Smooth muscle cell of the coronary artery (primary cell): ENCODE measurements around the gene ZBTB20. TPM values are rescaled to one million over a fixed set of nuclear protein-coding genes. Genes with fewer than 3 reads are reported as not detected.

Experiments used
- total RNA-seq: library from RNA; depleted of rRNA; stranded (reverse); fragments of >200 nt; gene quantifications from 2 replicates; pipeline ENCODE4 v1.2.3, GENCODE V29; 2014; ENCODE audit warnings: low replicate concordance

Gene ZBTB20
- 12.2 and 18.6 TPM in 2 replicates for total RNA-seq

DNA sequence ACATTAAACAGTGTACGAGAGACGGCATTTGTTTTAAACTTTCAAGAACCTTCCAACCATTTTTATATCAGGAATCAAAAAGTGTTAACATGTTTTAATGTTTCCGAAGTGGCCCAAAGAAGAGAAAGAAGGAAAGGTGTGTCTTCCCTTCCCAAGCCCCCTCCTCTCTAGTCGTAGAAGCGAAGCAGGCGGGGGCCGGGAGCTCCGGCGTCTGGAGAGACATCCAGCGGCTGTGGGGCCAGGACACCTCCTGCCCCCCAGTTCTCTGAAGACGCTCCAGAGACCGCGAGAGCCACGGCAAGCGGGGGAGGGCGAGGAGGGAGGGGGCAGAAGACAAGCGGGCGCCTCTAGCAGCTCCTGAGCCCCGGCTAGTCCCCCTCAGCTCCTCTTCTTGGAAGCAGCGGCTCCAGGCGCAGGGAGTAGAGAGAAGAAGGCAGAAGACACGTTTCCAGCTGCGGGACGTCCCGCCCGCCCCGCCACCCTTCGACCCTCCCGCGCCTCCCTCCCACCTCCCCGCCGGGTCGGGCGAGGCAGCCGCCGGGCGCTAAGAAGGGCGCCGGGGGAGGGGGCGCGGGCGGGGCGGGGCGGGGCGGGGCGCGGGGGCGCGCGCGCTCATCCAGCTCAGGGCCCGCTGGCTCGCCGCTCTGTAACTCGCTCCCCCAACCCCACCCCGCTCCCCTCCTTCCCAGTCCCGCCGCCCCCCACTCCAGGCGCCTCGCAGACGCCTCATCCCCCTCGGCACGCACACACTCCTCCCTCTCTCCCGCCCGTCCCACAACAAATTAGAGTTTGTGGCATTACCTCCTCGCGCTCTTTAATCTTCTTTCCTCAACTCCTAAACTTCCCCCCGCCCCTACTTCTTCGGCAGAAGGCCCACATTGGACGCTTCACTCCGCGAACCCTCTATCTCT is at the start of gene ZBTB20:
ZBTB20 (minus strand) TSS at position 871 of the 911 bp plus-strand sequence.

DNA sequence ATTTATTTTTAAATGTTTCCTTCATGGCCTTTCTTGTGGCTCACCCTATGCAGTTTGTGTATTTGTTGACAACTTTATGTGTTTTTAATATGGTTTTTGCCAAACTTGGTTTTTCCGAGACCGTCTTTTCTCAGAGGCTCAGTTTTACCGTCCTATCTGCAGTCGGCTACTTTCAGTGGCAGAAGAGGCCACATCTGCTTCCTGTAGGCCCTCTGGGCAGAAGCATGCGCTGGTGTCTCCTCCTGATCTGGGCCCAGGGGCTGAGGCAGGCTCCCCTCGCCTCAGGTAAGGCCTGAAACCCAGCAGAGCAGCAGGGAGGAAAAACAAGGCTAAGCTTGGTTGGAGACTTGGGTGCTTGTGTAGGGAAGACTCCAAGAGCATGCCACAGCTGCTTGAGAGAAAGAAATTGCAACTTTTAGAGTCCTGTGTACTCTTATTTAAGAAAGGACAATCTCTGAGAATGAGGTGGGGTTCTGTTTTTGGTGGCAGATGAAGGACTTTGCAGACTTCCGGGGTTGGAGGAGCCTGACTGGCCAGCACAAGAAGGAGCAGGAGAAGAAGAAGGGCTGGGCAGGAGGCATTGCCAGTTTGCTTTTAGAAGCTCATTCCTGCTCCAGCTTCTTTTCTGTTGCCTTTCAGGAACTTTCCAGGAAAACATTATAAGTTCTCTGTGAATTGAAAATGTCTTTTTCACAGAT is 853.1 kb downstream of the ZBTB20 start, which contains the start of gene TIGIT:
TIGIT (plus strand) TSS at position 191 of the 698 bp plus-strand sequence; CDS start at position 225, 34 bp downstream.

